ENCODE results near the gene CDYL2.
"Not testable (repeated sequence)": the region's sequence is repeated elsewhere in the genome, so short reads cannot be mapped to it uniquely, and the experiment has no call there.

CDYL2 gene

DNA sequence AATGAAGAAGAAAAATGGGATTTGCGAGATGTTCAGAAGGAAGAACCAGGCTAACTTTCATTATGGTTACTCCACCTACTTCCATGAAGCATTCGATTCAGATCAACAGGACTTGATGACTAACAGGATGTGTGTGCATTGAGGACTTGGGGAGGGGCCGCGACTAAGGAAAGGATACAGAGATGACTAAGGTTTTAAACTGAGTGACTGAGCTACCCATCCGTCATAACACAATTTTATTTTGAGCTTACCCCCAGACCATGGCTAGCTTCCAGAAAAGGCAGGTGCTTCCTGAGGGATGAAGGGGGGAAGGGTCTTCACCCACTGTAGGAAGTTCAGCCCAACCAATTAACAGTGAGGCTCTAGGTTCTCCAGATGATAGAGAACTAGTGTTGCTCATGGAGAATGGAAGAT lies 2.5 kb upstream of the CDYL2 start:
- peak; percentile 65 for DNase-seq

- DNase-seq = no peak
Measured at GRCh38 chr16:80806289-80806688, 1.9 kb upstream of the CDYL2 start.

DNA sequence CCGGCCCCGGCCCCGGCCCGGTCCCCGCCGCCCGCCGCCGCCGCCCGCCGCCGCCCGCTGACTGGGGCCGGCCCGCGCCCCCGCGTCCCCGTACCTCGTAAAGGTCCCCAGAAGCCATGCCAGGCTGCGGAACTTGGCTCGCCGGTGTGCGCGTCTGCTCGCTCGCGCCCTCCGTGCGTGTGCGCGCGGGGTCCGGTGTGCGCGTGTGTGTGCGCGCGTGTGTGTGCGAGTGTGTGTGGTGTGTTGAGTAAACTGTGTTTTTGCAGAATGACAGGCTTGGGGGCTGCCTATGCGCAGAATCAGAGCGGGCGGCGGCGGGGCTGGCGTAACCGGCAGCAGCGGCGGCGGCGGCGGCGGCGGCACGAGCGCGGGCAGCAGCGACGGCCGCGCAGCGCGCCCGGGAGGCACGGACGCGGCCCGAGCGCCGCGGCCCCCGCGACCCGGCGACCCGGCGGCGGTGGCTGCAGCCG lies 307 bp downstream of the CDYL2 start:
- DNase-seq = peak; percentile 77

DNA sequence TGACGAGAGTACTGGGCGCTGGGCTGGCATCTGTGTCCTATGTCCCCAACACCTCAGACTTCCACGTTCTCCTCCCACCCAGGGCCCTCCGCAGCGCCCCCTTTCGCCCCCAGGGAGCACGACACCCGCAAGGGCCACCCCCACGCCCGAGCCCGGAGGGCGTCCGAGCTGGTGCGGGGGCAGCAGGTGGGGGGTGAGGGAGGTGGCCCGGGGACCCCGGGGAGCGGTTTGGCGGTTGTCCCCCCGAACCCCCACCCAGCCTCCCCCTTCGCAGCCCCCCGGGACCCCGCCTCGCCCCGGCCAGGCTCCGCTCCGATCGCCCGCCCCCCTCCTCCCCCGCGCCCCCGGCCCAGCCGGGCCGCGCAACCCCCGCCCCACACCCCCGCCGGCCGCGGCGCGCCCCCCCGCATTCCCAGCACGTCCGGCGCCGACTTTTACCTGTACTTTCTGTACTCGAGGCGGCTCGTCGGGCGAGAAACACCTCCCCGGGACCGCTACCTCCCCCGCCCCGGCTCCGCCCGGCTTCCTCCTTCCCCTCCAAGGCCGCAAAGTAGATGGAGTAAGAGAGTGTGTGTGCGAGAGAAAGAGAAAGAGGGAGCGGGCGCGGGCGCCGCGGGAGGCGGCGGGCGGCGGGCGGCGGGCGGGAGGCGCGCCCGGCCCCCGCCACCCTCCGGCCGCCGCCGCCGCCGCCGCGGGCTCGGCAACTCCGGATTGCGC lies 901 bp downstream of the CDYL2 start:
- DNase-seq = peak; percentile 54

DNA sequence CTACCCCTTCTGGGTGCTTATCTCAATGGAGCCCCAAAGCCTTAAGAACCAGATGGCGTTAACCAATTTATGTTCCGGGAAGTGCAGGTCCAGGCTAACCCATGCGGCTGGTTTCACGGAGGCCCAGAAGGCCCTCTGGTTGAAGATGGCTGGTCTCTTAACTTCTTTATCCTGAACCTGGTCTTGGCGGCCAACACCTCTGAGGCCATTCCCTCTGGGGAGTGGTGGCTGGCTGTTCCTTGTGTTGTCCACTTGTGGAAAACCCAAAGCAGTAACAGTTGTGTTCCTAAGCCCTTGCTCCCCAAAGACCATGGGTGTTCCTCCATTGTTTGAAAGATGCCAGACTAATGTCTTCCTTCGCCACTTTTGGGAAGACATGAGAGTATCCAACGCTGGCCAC lies 1.5 kb downstream of the CDYL2 start:
- DNase-seq = no peak

DNA sequence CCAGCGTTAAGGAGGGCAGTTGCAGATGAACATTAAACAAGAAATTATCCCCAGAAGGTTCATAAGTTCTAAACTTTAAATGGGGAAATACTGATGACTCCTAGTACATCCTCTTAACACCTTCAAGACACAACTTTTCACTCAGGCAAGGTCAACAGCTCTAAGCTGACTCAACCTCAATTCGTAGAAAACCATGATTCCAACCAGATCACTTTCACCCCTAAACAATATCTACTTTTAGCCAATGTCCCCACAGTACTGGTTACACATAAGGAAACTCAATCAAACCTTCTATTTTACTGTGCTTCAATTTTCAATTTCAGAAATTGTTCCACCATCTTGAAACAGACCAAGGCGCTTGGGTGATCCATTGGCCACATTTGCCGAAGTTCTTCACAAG lies 2.3 kb downstream of the CDYL2 start:
- DNase-seq = no peak

DNA sequence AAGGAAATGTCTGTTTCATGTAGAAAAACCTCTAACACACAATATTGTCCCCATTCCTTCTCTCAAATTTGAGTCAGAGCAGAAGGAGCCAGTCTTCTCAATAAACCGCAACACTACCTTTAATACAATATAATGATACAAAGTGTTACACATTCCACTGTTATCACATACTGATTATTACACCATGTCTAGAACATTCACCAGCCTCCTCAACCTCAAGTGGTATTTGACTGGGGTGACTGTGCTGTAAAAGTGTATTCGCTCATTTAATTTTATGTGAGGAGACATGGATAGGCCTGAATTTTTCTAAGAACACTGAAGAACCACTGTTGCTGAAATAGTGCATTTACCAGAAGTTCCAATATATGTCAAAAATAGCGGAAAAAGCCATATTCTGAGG lies 10.3 kb downstream of the CDYL2 start:
- no peak for DNase-seq

DNA sequence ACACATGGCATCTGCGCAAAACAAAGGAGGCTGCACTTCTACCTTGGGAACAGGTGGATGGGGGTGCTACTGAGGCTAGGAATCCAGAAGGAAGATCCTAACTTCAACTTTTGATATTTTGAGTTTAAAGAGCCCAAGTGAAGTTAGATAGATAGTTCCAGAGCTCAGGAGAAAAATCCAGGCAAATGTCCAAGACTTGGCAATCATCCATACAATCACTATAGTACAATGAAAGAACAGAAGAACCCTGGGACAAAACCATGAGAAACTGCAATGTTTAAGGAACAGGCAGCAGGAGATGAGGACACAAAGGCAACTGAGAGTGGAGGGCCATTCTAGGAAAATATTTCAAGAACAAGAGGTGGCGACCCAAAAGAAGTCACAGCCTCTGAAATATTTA lies 12.4 kb downstream of the CDYL2 start:
- DNase-seq = no peak

DNA sequence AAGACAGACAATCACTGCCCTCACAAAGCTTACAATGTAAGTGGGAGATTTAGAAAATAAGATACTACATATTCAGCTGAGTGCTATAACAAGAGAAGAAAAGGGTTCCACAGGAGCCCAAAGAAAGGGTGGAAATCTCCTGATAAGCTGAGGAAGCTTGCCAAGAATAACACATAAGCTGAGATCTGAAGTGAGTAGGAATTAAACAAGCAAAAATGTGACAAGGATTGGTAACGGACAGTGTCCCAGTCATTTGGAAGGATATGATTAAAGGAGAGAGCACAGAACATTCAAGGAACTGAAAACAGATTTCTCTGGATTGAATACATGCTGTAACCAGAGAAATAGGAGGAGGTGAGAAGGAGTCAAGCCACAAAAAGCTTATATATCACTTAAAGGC lies 13.0 kb downstream of the CDYL2 start:
- DNase-seq = no peak

DNA sequence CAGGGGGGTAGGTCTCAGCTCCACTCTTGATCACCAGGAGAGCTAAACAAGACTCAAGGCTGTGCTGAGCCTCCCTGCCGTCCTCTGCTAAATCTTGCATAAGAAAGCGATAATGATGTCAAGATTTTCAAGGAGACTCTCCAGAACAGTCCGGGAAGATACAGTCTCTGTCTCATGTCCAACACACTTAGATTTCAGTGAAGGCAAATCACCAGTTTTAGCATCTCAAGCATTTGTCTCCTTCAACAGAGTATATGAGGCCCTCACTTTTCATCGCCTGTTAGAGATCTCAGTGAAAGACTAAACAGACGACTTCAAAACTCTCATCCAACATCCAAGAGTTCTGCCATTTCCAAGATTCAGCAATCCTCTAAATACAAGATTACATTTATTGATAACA lies 13.6 kb downstream of the CDYL2 start:
- DNase-seq = no peak

DNA sequence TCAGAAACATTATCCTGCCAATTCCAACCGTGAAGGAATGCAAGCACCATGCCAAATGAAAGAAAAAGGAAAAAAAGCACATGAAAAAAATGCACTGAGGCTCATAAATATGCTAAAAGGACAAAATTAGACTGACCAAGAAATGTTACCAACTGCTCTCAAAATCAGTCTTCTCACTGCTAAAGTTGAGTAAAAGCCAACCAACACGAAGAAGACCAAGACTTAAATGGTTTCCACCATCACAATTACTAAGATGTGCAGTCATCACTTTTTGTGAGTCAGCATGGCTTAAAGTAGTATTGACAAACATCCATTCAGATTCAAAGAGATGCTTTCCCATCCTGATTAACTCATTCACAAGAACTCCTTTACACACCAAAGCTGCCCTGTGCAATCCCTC lies 16.4 kb downstream of the CDYL2 start:
- no peak for DNase-seq

- not testable (repeated sequence) for DNase-seq
Measured at GRCh38 chr16:80786561-80786960, 17.8 kb downstream of the CDYL2 start.

GRCh38 chr16:80784951-80785350 lies 19.4 kb downstream of the CDYL2 start:
- no peak for DNase-seq

DNA sequence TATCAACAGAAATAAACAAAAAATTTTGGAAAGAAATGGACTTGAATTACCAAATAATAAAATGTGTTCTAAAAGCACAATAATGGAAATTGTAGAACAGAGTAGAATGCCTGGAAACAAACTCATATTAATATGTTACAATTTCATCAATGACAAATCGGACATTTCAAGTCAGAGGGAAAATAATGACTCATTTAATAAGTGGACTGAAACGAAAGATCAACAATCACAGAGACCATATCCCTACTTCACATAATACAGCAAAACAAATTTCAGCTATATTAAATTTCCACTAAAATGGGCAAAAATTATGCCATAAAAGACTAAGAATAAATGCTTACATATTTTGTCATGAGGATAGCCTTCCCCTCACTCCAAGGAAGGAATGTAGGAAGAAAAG lies 25.7 kb downstream of the CDYL2 start:
- DNase-seq = no peak

DNA sequence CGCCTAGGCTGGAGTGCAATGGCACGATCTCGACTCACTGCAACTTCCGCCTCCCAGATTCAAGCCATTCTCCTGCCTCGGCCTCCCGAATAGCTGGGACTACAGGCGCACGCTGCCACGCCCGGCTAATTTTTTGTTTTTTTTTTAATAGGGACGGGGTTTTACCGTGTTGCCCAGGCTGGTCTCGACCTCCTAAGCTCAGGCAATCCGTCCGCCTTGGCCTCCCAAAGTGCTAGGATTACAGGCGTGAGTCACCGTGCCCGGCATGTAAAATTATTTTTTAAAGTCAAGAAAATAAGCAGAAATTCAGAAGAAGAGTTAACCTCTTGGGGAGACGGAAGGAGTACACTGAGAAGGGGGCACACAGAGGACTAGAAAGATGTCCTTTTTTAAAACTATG lies 27.5 kb downstream of the CDYL2 start:
- DNase-seq = no peak

GRCh38 chr16:80775450-80775849 lies 28.9 kb downstream of the CDYL2 start:
- DNase-seq = no peak

GRCh38 chr16:80766798-80767197 lies 37.6 kb downstream of the CDYL2 start:
- no peak for DNase-seq

DNA sequence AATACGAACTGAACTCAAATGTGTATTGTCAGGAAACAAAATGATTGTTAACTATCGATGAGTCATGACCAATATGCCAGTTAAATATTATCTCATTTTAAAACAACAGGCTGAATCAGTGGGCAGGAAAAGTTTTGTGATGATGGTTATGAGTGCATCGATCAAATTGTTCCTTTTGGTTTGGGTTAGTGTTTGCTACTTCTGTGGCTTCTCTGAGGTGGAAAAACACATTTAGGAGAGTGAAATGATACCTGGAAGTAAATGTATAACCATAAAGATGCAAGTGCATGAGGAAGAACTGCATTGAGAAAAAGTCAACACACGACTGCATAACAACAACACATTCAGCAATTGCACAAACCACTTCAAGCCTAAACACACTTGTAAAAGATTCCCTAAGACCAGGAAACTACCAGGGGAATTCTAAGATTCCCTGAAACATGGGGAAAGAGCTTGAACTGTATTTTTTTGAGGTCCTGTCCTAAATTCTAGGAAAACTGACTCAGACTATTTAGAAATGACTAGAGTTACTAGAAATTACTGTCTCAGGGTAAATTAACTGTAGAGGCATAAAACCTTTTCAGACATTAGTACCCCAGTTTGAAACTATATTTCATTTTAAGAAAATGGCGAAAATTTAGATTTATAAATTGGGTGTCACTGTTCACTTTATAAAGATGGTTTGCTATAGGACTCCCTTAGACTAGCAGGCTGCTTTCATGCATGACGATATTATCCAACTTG lies 44.8 kb downstream of the CDYL2 start:
- DNase-seq = no peak

DNA sequence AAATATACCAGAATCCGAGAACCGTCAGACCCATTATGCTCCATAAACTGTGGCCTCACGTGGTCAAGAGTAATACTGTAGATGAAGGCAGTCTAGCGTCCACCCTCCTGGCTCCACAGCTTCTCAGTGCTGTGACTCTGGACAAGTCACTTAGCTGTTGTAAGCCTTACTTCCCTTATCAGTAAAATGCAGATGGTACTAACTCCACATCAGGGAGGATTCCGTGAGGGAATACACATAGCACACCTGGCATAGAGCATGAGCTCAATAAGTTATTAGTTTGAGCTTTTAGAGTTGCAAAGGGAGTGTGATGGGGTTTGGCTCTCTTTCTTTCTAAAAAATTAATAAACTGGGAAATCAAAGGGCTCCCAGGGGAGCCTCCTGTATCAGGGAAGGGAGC lies 49.9 kb downstream of the CDYL2 start:
- no peak for DNase-seq

DNA sequence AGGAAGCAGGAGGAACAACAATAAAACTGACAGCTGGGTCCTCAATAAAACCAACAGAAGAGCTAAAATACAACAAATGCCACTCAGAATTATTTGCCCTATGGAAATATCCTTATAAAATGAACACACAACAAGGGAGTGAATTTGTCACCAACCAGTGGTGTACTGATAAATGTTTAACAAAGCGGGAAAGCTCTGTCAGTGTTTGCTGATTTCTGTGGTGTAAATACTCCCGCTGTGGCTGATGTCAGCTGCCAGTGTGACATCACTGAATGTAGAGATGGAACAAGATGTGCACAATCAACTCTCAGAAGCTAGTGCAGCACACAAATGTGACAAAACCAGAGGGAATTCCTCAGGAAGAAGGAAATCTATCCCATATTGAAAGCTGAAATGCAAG lies 51.9 kb downstream of the CDYL2 start:
- no peak for DNase-seq

- no peak for DNase-seq
Measured at GRCh38 chr16:80751167-80751566, 53.2 kb downstream of the CDYL2 start.

- DNase-seq = no peak
Measured at GRCh38 chr16:80746231-80746630, 58.2 kb downstream of the CDYL2 start.

GRCh38 chr16:80744856-80745255 lies 59.5 kb downstream of the CDYL2 start:
- DNase-seq = no peak

GRCh38 chr16:80743772-80744171 lies 60.6 kb downstream of the CDYL2 start:
- DNase-seq = no peak

DNA sequence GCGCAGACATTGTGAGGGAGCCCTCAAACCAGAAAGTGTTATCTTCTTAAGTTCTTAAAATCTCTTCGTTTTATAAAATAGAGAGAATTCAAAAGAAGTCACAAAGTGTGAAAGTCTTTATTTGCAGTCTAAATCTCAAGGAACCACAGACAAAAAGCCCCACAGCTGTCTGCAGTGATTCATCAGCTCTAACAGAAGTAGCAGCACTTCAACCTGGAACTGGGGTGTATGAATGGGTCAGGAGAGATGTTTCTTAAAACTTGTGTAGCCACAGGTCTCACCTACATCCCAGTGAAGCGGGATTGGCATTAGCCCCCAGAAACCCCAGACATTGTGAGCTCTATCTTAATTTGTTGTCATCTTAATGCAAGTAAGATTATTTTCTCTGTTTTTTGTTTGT lies 61.1 kb downstream of the CDYL2 start:
- DNase-seq = no peak
